ENCODE data around the gene CYTH3. TPM values are rescaled to one million over a fixed set of nuclear protein-coding genes. Genes with fewer than 3 reads are reported as not detected.

CYTH3 gene
- total RNA-seq (2022; extraction: Qiagen RNA extraction): 22.6 to 26.7 TPM (median 23.3 TPM) in 5 replicates

GRCh38 chr7:6272481-6273323 lies at the start of gene CYTH3:
CYTH3 (minus strand) TSS chr7:6272624; CDS start chr7:6272507, 117 bp downstream.

Other genes with a start within 250 kb of the CYTH3 start
- 0.54 to 0.78 TPM (median 0.62 TPM) in 5 replicates for gene ANKRD61, start 241.2 kb downstream of the CYTH3 start, total RNA-seq (2022; extraction: Qiagen RNA extraction)
- gene EIF2AK1, start 213.4 kb downstream of the CYTH3 start, total RNA-seq (2022; extraction: Qiagen RNA extraction): 66.0 to 79.9 TPM (median 76.1 TPM) in 5 replicates
- 6.4 to 8.7 TPM (median 7.9 TPM) in 5 replicates for gene USP42, start 167.7 kb downstream of the CYTH3 start, total RNA-seq (2022; extraction: Qiagen RNA extraction)
- 13.1 to 16.1 TPM (median 13.9 TPM) in 5 replicates for gene FAM220A, start 76.3 kb upstream of the CYTH3 start, total RNA-seq (2022; extraction: Qiagen RNA extraction)
- gene RAC1, start 101.9 kb upstream of the CYTH3 start, total RNA-seq (2022; extraction: Qiagen RNA extraction): 284 to 387 TPM (median 374 TPM) in 5 replicates
- gene DAGLB, start 175.3 kb upstream of the CYTH3 start, total RNA-seq (2022; extraction: Qiagen RNA extraction): 22.1 to 27.5 TPM (median 26.5 TPM) in 5 replicates
- 131 to 145 TPM (median 140 TPM) in 5 replicates for gene KDELR2, start 211.5 kb upstream of the CYTH3 start, total RNA-seq (2022; extraction: Qiagen RNA extraction)